Activated B cell treated with CpG ODN at 0.5 μM for 24 hours (primary cell): ENCODE data around the gene PLG. TPM values are rescaled to one million over a fixed set of nuclear protein-coding genes. Genes with fewer than 3 reads are reported as not detected.

ENCODE experiments used
- ATAC-seq: fragments of 200-7000 bp; cut with Tn5 transposase; one replicate; pipeline ENCODE4 v1.10.0; 2021; ENCODE audit warnings: low read depth, mild to moderate bottlenecking, moderate library complexity
- CTCF ChIA-PET: fragments of 350-600 bp; sonication (Branson Sonifier 250); formaldehyde crosslinking; loops from one replicate; lab custom pipeline; 2021; ENCODE audit warnings: antibody characterized with exemption; lab: Charles Lee
- POLR2A ChIA-PET: fragments of 350-600 bp; sonication (Branson Sonifier 250); formaldehyde crosslinking; loops from one replicate; lab custom pipeline; 2021; ENCODE audit warnings: antibody characterized with exemption; lab: Charles Lee
- DNase-seq: peaks from one replicate; pipeline ENCODE4 v3.0.0; 2022
- H3K27ac Mint-ChIP-seq: one replicate; pipeline ENCODE4 v1.8.0; 2020; ENCODE audit warnings: mixed read lengths
- H3K27me3 Mint-ChIP-seq: one replicate; pipeline ENCODE4 v1.8.0; 2021; ENCODE audit warnings: mixed read lengths
- H3K36me3 Mint-ChIP-seq: one replicate; pipeline ENCODE4 v1.8.0; 2021; ENCODE audit warnings: low read depth, mixed read lengths
- H3K4me1 Mint-ChIP-seq: one replicate; pipeline ENCODE4 v1.8.0; 2021; ENCODE audit warnings: mixed read lengths
- H3K4me3 Mint-ChIP-seq: one replicate; pipeline ENCODE4 v1.8.0; 2020; ENCODE audit warnings: mild to moderate bottlenecking, mixed read lengths
- H3K9me3 Mint-ChIP-seq: one replicate; pipeline ENCODE4 v1.8.0; 2020; ENCODE audit warnings: mixed read lengths
- CTCF ChIP-seq: fragments of 200-600 bp; IDR thresholded peaks from one replicate; pipeline ENCODE4 v1.8.0; 2022; ENCODE audit warnings: antibody characterized with exemption, mild to moderate bottlenecking
- intact Hi-C: fragments of 100-400 bp; cut with micrococcal nuclease; formaldehyde crosslinking; loops from one replicate; pipeline ENCODE4 v1.15.1; 2024
- total RNA-seq: library from RNA; stranded (reverse); gene quantifications from 2 replicates; pipeline ENCODE4 v1.2.3, GENCODE V29; 2022

PLG gene
- total RNA-seq, 1 donor from 2014 or later: 0.31 TPM

- intact Hi-C loops: no loop called here
- ATAC-seq: no peak
- POLR2A ChIA-PET: no interaction called here
Measured at GRCh38 chr6:160792708-160793107, 90.7 kb downstream of the PLG start.

GRCh38 chr6:160793652-160794051 is 91.6 kb downstream of the PLG start:
- intact Hi-C loops: no loop called here
- ATAC-seq: no peak

More at GRCh38 chr6:160792708-160793107, 90.7 kb downstream of the PLG start:
- H3K27ac Mint-ChIP-seq: no peak overlapping the region
- CTCF ChIA-PET: no interaction called here
- H3K9me3 Mint-ChIP-seq: peaks cover 4% of the 10 kb centered on the region
- TF ChIP-seq CTCF: no peak
- H3K4me1 Mint-ChIP-seq: peaks cover 17% of the 10 kb centered on the region
- DNase-seq: no peak
- no peak overlapping the region for H3K4me3 Mint-ChIP-seq
- H3K27me3 Mint-ChIP-seq: no peaks in the 10 kb centered on the region
- H3K36me3 Mint-ChIP-seq: no peaks in the 10 kb centered on the region

GRCh38 chr6:160795721-160796120 is 93.7 kb downstream of the PLG start:
- intact Hi-C loops: no loop called here

More at GRCh38 chr6:160793652-160794051, 91.6 kb downstream of the PLG start:
- POLR2A ChIA-PET: no interaction called here
- no peaks in the 10 kb centered on the region for H3K36me3 Mint-ChIP-seq
- no peaks in the 10 kb centered on the region for H3K27me3 Mint-ChIP-seq
- H3K27ac Mint-ChIP-seq: no peak overlapping the region
- H3K4me3 Mint-ChIP-seq: no peak overlapping the region
- peaks cover 17% of the 10 kb centered on the region for H3K4me1 Mint-ChIP-seq
- DNase-seq: no peak
- TF ChIP-seq CTCF: no peak
- H3K9me3 Mint-ChIP-seq: peaks cover 5% of the 10 kb centered on the region
- CTCF ChIA-PET: no interaction called here

GRCh38 chr6:160798625-160799024 is 96.6 kb downstream of the PLG start:
- intact Hi-C loops: no loop called here
- DNase-seq (no peak), ATAC-seq (no peak)
- Mint-ChIP-seq H3K4me1 (no peaks in the 10 kb centered on the region), H3K4me3 (no peak overlapping the region), H3K27ac (no peak overlapping the region), H3K36me3 (no peaks in the 10 kb centered on the region), H3K27me3 (no peaks in the 10 kb centered on the region), H3K9me3 (peaks cover 5% of the 10 kb centered on the region)
- ChIA-PET CTCF (no interaction called here), POLR2A (no interaction called here)
- TF ChIP-seq CTCF: no peak

More at GRCh38 chr6:160795721-160796120, 93.7 kb downstream of the PLG start:
- TF ChIP-seq CTCF: no peak
- no peak overlapping the region for H3K4me3 Mint-ChIP-seq
- ChIA-PET CTCF (no interaction called here), POLR2A (no interaction called here)
- peaks cover 5% of the 10 kb centered on the region for H3K9me3 Mint-ChIP-seq
- no peak overlapping the region for H3K27ac Mint-ChIP-seq
- H3K36me3 Mint-ChIP-seq: no peaks in the 10 kb centered on the region
- H3K27me3 Mint-ChIP-seq: no peaks in the 10 kb centered on the region
- peaks cover 10% of the 10 kb centered on the region for H3K4me1 Mint-ChIP-seq
- DNase-seq (no peak), ATAC-seq (no peak)

- ChIA-PET CTCF (no interaction called here), POLR2A (no interaction called here)
- no peak overlapping the region for H3K27ac Mint-ChIP-seq
- no peaks in the 10 kb centered on the region for H3K36me3 Mint-ChIP-seq
- peaks cover 5% of the 10 kb centered on the region for H3K9me3 Mint-ChIP-seq
- TF ChIP-seq CTCF: no peak
- no peaks in the 10 kb centered on the region for H3K27me3 Mint-ChIP-seq
- intact Hi-C loops: no loop called here
- H3K4me3 Mint-ChIP-seq: no peak overlapping the region
- no peak for DNase-seq
- H3K4me1 Mint-ChIP-seq: no peaks in the 10 kb centered on the region
- no peak for ATAC-seq
Measured at GRCh38 chr6:160799801-160800506, 97.9 kb downstream of the PLG start.
